GM12874 (cell line): ENCODE data around the gene MED13L.

Experiments used
- CTCF ChIP-seq: IDR thresholded peaks from 2 replicates; pipeline ENCODE4 v1.5.1; 2011; ENCODE audit warnings: low read depth, mild to moderate bottlenecking, control low read depth, low read length, moderate library complexity; ENCODE audit not compliant: insufficient read depth

MED13L gene

GRCh38 chr12:116241157-116241759 lies 36.2 kb downstream of the MED13L start:
- TF ChIP-seq CTCF, result no peak

DNA sequence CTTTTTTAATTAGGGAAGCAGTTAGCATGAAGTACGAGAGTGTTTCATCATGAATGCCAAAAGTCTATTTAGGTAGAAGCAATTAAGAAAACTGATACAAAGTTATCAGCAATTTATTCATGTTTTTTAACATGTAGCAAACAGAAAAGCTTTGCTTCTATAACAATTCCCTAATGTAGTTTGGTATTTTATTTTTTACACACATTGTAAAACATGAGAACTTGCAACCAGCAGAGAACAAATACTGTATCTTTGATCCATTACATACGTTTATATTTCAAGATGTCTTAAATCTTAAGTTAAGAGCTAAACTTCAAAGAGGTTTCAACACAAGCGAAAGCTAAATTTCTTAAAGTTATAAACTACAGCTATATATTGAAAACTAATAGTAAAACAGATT lies 39.3 kb downstream of the MED13L start:
- no peak for TF ChIP-seq CTCF

- TF ChIP-seq CTCF, result no peak
Measured at GRCh38 chr12:116236976-116237375, 40.5 kb downstream of the MED13L start.

DNA sequence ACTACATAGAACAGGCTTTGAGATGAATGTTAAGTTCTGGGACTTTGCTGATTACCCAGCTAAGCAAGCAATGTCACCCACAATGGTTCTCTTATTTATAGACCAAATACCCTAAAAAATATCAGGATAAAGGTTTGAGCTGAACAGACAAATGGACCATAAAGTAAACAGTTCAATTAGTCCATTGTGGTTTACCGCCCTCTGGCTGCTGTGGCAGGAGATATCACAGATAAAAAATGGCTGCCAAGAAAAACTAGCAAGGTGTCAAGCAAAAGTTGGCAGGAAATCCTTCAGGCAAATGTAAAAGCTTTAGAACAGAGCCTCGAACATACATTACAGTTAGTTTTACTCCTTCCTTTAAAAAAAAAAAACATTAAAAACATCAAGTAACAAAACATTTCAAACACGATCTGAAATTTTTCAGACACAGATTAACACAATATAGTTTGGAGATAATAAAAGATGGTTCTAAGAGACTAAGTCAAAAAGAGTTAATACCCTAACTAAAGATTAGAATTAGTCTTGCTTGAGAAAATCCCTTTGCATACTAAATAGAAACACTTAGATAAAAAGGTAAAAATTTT lies 41.3 kb downstream of the MED13L start:
- TF ChIP-seq CTCF, result peak; percentile 37; the same call in 1 of the 2 replicates

DNA sequence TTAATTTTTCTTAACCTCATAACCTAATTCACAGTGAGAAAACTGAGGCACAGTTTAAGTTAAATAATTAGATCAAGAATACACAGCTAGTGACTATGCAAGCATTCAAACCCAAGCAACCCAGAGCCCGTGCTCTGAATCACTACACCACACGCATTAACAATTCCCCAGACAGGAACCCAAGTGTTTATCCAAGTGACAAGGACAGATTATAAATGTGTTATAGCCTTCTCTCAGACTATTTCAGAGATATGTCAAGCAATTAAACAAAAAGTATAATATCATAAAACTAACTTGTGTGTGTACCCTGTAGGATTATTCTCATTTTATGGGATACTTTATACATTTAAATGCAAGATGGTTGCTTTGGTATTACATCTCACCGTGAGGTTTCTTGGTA lies 43.8 kb downstream of the MED13L start:
- no peak for TF ChIP-seq CTCF

DNA sequence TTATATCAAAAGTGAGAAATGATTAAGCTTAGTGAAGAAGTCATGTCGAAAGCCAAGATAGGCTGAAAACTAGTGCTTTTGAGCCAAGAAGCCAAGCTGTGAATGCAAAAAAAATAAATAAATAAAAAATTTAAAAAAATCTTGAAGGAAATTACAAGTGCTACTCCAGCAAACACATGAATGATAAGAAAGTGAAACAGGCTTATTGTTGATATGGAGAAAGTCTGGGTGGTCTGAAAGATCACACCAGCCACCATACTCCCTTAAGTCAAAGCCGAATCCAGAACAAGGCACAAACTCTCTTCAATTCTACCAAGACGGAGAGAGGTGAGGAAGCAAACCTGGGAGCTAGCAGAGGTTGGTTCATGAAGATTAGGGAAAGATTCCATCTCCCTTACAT lies 49.7 kb downstream of the MED13L start:
- TF ChIP-seq CTCF, result no peak

DNA sequence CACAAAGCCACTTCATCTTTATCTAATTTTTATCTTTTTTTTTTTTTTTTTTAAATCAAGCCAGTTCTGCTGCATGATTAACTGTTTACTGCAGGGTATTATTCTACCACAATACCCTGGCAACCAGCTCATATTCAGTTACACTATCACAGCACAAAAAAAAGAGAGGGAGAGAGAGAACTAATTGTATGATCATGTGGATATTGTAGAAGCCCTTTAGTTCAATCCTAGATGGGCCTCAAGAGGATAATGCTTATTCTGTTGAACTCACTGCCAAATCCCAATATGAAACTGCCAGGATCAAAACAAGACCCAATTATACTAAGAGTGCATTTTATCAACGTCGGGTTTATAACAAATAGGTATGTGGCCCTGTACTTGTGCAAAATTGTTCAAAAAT lies 51.5 kb downstream of the MED13L start:
- TF ChIP-seq CTCF, result no peak
